Neuronal stem cell (in vitro differentiated cells): ENCODE data around the gene IL37.

Experiments
- DNase-seq: peaks from one replicate; pipeline ENCODE4 v3.0.0-alpha.2; 2013; ENCODE audit warnings: low spot score
- H2AFZ ChIP-seq: one replicate; pipeline ENCODE4 v1.6.1; 2013; ENCODE audit warnings: mild to moderate bottlenecking, low read length, inconsistent platforms
- H2AK5ac ChIP-seq: 2 replicates; pipeline ENCODE4 v1.6.1; 2013; ENCODE audit warnings: low read depth, mild to moderate bottlenecking, inconsistent platforms, low read length, moderate library complexity, mixed read lengths
- H2BK120ac ChIP-seq: 2 replicates; pipeline ENCODE4 v1.6.1; 2013; ENCODE audit warnings: low read depth, mild to moderate bottlenecking, inconsistent platforms, low read length, moderate library complexity, mixed read lengths
- H2BK12ac ChIP-seq: one replicate; pipeline ENCODE4 v1.6.1; 2013; ENCODE audit warnings: low read length, inconsistent platforms
- H2BK15ac ChIP-seq: 2 replicates; pipeline ENCODE4 v1.6.1; 2013; ENCODE audit warnings: mild to moderate bottlenecking, low read length, inconsistent platforms, mixed read lengths
- H2BK5ac ChIP-seq: one replicate; pipeline ENCODE4 v1.6.1; 2013; ENCODE audit warnings: inconsistent platforms, mild to moderate bottlenecking, low read length, moderate library complexity
- H3K14ac ChIP-seq: one replicate; pipeline ENCODE4 v1.6.1; 2013; ENCODE audit warnings: low read length, inconsistent platforms
- H3K18ac ChIP-seq: 2 replicates; pipeline ENCODE4 v1.6.1; 2013; ENCODE audit warnings: low read length, inconsistent platforms
- H3K23ac ChIP-seq: 2 replicates; pipeline ENCODE4 v1.6.1; 2013; ENCODE audit warnings: low read depth, mild to moderate bottlenecking, mixed read lengths, low read length, inconsistent platforms; ENCODE audit not compliant: poor library complexity
- H3K27ac ChIP-seq: replicated peaks from 3 replicates; pipeline ENCODE4 v1.5.1; 2013; ENCODE audit warnings: low read length, inconsistent platforms
- H3K27me3 ChIP-seq, 3 experiments: 2 replicates each; pipeline ENCODE4 v1.6.1; 2013; ENCODE audit warnings: low read length in 3 of 3, mild to moderate bottlenecking in 2 of 3, inconsistent platforms in 1 of 3, low read depth in 1 of 3, mixed read lengths in 1 of 3, moderate library complexity in 1 of 3; ENCODE audit not compliant: control insufficient read depth in 3 of 3, insufficient read depth in 3 of 3
- H3K36me3 ChIP-seq, 2 donors: replicated peaks in 1 of 2; 2 replicates each; pipeline ENCODE4 v1.6.1; 2013; ENCODE audit warnings: low read length in 2 of 2; ENCODE audit not compliant: control insufficient read depth in 2 of 2, insufficient read depth in 2 of 2
- H3K4ac ChIP-seq: 2 replicates; pipeline ENCODE4 v1.6.1; 2013; ENCODE audit warnings: inconsistent platforms, mild to moderate bottlenecking, low read length, moderate library complexity
- H3K4me1 ChIP-seq, 2 donors: 1 replicate in 1 of 2; 2 replicates in 1 of 2; pipeline ENCODE4 v1.6.1; 2013; ENCODE audit warnings: low read length in 2 of 2, low read depth in 1 of 2; ENCODE audit not compliant: control insufficient read depth in 2 of 2, insufficient read depth in 1 of 2
- H3K4me2 ChIP-seq: one replicate; pipeline ENCODE4 v1.6.1; 2013; ENCODE audit warnings: mild to moderate bottlenecking, low read length, inconsistent platforms; ENCODE audit not compliant: insufficient read depth, poor library complexity, severe bottlenecking
- H3K4me3 ChIP-seq, 2 donors: 2 replicates each; pipeline ENCODE4 v1.5.1; 2013; ENCODE audit warnings: low read length in 2 of 2, mild to moderate bottlenecking in 2 of 2, inconsistent platforms in 1 of 2, moderate library complexity in 1 of 2
- H3K79me1 ChIP-seq: one replicate; pipeline ENCODE4 v1.6.1; 2013; ENCODE audit warnings: low read depth, mild to moderate bottlenecking, inconsistent platforms, low read length, moderate library complexity
- H3K9ac ChIP-seq: one replicate; pipeline ENCODE4 v1.6.1; 2013; ENCODE audit warnings: mild to moderate bottlenecking, low read depth, low read length, inconsistent platforms; ENCODE audit not compliant: poor library complexity
- H3K9me3 ChIP-seq, 2 donors: replicated peaks in 1 of 2; 2 replicates each; pipeline versions ENCODE3 to v1.6.1; 2013; ENCODE audit warnings: low read length in 2 of 2, mild to moderate bottlenecking in 2 of 2, inconsistent platforms in 1 of 2, low read depth in 1 of 2, mixed read lengths in 1 of 2, moderate library complexity in 1 of 2; ENCODE audit not compliant: control insufficient read depth in 2 of 2, insufficient read depth in 1 of 2
- H4K8ac ChIP-seq: one replicate; pipeline ENCODE4 v1.6.1; 2013; ENCODE audit warnings: low read depth, mild to moderate bottlenecking, inconsistent platforms, low read length, moderate library complexity
- H4K91ac ChIP-seq: one replicate; pipeline ENCODE4 v1.6.1; 2013; ENCODE audit warnings: low read length, low read depth, mild to moderate bottlenecking, inconsistent platforms; ENCODE audit not compliant: poor library complexity
- WGBS, 2 donors: extraction: QIAGEN DNeasy Blood & Tissue Kit; methylation state at CpG; one replicate each; pipeline ENCODE4 v1.1.7; 2013; ENCODE audit warnings: missing lambda C conversion rate in 2 of 2, mixed read lengths in 1 of 2; ENCODE audit not compliant: insufficient read length in 2 of 2, insufficient replicate concordance in 1 of 2; ENCODE audit errors: extremely low coverage in 2 of 2; 5-methylcytosine and 5-hydroxymethylcytosine counted together

The IL37 gene

DNA sequence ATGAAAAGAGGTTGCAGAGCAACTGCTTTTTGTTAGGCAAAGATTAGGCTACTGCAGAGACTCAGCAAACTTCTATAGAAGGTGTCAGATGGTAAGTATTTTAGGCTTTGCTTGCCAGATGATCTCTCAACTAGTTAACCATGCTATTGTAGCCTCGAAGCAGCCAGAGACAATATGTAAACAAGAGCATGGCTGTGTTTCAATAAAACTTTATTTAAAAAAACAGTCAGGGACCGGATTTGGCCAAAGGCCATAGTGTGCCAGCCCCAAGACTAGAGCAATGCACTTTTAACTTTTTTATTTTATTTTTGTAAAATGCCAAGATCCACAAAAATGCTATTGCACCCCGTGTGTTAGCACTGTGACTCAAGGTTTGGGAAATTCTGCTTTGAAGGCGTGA, 1.4 kb downstream of the IL37 start:
- Histone ChIP-seq H2BK120ac (no peak overlapping the region), H3K9me3 (no peaks in the 10 kb centered on the region), H2BK15ac (no peak overlapping the region), H3K23ac (no peak overlapping the region), H3K36me3 (no peaks in the 10 kb centered on the region), H3K27ac (no peak overlapping the region), H3K79me1 (no peaks in the 10 kb centered on the region), H2BK12ac (no peak overlapping the region), H3K4me3 (no peak overlapping the region), H3K9ac (no peak overlapping the region), H3K4me1 (no peaks in the 10 kb centered on the region), H4K91ac (no peak overlapping the region), H2AFZ (no peak overlapping the region), H3K14ac (no peak overlapping the region), H2AK5ac (no peak overlapping the region), H3K4ac (no peak overlapping the region), H3K27me3 (peaks cover 0 to 12% (median 0%) of the 10 kb centered on the region in 3 experiments), H3K18ac (no peak overlapping the region), H4K8ac (no peak overlapping the region), H3K4me2 (no peak overlapping the region), H2BK5ac (no peak overlapping the region)
- no peak for DNase-seq
- no CpG with 5 or more reads among the region's 4 CpGs for WGBS, 2 donors

DNA sequence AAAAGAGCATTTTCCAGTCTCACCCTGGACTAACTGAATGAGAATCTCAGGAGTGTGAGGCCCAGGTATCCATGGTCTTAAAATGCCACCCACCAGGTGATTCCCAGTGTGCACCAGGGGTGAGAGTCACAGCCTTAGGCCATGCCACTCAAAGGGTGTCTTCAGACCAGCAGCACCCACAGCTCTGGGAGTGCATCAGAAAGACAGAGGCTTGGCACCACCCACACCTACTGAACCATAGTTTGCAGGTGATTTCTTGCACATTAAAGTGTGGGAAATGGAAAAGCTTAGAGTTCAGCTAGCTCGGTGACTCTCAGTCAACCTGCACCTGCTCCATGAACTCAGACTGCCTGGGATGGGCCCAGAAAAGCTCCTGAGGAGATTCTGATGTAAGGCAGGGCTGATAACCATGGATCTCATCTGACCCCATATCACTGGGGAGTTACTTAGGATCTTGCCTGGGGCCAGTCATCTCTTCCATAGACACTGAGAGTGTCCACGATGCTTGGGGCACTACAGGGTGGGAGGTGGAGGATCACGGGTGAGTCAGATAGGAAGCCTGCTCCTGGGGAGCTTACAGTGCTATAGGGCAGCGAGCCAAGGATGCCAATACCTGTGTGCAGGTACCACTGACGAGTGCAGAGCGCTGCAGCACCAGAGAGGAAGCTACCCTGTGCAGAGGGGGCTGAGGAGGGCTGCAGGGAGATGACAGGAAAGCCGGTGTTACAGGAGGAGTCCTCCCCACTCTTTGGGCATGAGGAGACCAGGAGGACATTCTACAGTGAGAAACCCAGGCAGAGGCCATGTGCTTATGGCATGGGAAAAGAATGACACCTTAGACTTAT, 4.6 kb downstream of the IL37 start:
- no CpG with 5 or more reads among the region's 7 CpGs for WGBS, 2 donors
- Histone ChIP-seq H3K23ac (no peak overlapping the region), H3K9ac (no peak overlapping the region), H3K4me1 (no peaks in the 10 kb centered on the region), H3K4ac (no peak overlapping the region), H3K14ac (no peak overlapping the region), H3K18ac (no peak overlapping the region), H2BK120ac (no peak overlapping the region), H4K91ac (no peak overlapping the region), H2BK12ac (no peak overlapping the region), H3K4me3 (no peak overlapping the region), H3K4me2 (no peak overlapping the region), H3K36me3 (no peaks in the 10 kb centered on the region), H2BK15ac (no peak overlapping the region), H3K27ac (no peak overlapping the region), H2BK5ac (no peak overlapping the region), H2AK5ac (no peak overlapping the region), H3K9me3 (peaks cover 0 to 4% of the 10 kb centered on the region in 2 donors), H3K27me3 (peaks cover 0 to 17% (median 0%) of the 10 kb centered on the region in 3 experiments), H4K8ac (no peak overlapping the region), H3K79me1 (no peaks in the 10 kb centered on the region), H2AFZ (no peak overlapping the region)
- DNase-seq, result no peak

DNA sequence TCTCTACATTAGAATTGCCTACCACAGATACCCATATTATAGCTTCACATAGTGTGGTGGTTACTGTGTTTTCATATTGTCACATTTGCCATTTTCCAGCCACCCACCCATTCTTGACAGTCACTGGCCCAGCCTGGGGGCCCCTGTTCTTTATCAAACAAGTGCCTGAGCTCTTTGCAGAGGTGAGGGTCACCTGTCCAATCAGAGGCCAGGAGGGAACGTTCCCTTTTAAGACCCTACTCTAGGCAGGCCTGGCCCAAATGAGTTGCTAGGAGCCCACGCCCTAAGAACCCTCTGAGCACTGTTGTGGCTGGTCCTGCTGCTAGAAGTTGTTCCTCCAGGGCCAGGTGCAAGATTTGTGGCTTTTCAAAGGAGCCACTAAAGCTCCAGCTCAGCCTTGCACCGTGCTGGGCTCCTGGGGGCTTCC, 5.2 kb downstream of the IL37 start:
- no peak overlapping the region for H3K14ac ChIP-seq
- whole genome bisulfite sequencing, 2 donors, result no CpG with 5 or more reads among the region's 3 CpGs

DNA sequence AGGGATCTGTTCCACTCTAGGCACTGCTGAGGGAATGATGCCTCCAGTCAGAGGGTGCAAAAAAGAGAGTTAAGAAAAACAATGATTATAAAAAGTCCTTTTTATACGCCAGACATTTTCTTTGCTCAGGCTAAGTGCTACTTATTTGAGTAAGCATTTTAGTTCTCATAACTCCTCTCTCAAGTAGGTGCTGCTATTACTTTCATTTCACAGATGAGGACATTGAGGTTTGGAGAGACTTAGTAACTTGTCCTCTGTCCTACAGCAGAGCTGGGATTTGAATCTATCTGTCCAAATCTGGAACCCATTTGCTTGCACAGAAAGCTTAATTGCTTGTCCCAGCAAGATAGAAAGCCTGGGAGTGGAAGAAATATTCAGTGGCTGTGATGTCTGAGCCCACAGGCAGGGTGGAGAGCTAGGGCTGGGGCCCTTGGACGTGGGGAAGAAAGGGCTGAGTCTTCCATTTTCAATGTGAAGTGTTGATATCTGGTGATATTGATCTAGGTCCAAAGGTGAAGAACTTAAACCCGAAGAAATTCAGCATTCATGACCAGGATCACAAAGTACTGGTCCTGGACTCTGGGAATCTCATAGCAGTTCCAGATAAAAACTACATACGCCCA, 5.8 kb downstream of the IL37 start:
- no peak overlapping the region for H4K8ac ChIP-seq
- no peaks in the 10 kb centered on the region for H3K36me3 ChIP-seq
- no CpG with 5 or more reads among the region's 4 CpGs for WGBS, 2 donors

More for the DNA sequence above, 5.2 kb downstream of the IL37 start:
- Histone ChIP-seq H2AFZ (no peak overlapping the region), H2AK5ac (no peak overlapping the region), H2BK15ac (no peak overlapping the region), H3K18ac (peak overlapping the region; percentile 55), H3K4ac (no peak overlapping the region), H4K91ac (no peak overlapping the region), H3K4me1 (no peaks in the 10 kb centered on the region), H3K9me3 (peaks cover 0 to 4% of the 10 kb centered on the region in 2 donors), H2BK120ac (no peak overlapping the region), H3K4me2 (no peak overlapping the region), H3K23ac (no peak overlapping the region), H3K79me1 (no peaks in the 10 kb centered on the region), H3K27me3 (peaks cover 0 to 17% (median 0%) of the 10 kb centered on the region in 3 experiments), H3K9ac (no peak overlapping the region), H3K4me3 (no peak overlapping the region), H2BK5ac (no peak overlapping the region), H3K27ac (no peak overlapping the region), H4K8ac (no peak overlapping the region), H3K36me3 (no peaks in the 10 kb centered on the region), H2BK12ac (no peak overlapping the region)
- no peak for DNase-seq

More for the DNA sequence above, 5.8 kb downstream of the IL37 start:
- Histone ChIP-seq H2BK15ac (no peak overlapping the region), H2BK12ac (no peak overlapping the region), H3K27me3 (peaks cover 0 to 17% (median 0%) of the 10 kb centered on the region in 3 experiments), H3K23ac (no peak overlapping the region), H3K4me3 (no peak overlapping the region), H2AK5ac (no peak overlapping the region), H2BK120ac (no peak overlapping the region), H4K91ac (no peak overlapping the region), H3K4me1 (no peaks in the 10 kb centered on the region), H3K79me1 (no peaks in the 10 kb centered on the region), H2BK5ac (no peak overlapping the region), H3K9me3 (peaks cover 0 to 4% of the 10 kb centered on the region in 2 donors), H3K27ac (no peak overlapping the region), H3K4me2 (no peak overlapping the region), H3K9ac (no peak overlapping the region), H2AFZ (no peak overlapping the region), H3K4ac (no peak overlapping the region), H3K14ac (no peak overlapping the region), H3K18ac (no peak overlapping the region)
- DNase-seq, result no peak
